T-helper 2 cell (primary cell): ENCODE measurements around the gene PTOV1.
A peak's percentile ranks its signal among the peaks of the same experiment; 100 is the strongest.

ENCODE experiments used
- DNase-seq, 5 experiments: peaks; one replicate each; pipeline versions ENCODE4 v3.0.0 to v3.0.0-alpha.2; 2012 to 2022

Gene PTOV1

GRCh38 chr19:49845414-49845813 is 5.5 kb upstream of the PTOV1 start:
- DNase-seq = no peak

- no peak for DNase-seq
Measured at GRCh38 chr19:49846408-49846807, 4.6 kb upstream of the PTOV1 start.

GRCh38 chr19:49847731-49848696 is 2.9 kb upstream of the PTOV1 start:
- DNase-seq = peak in 1 of 5 experiments; percentile 71

GRCh38 chr19:49848938-49849337 is 2.0 kb upstream of the PTOV1 start:
- DNase-seq = peak in 1 of 5 experiments; percentile 40

- DNase-seq = no peak
Measured at GRCh38 chr19:49849433-49850220, 1.3 kb upstream of the PTOV1 start.

GRCh38 chr19:49850221-49850486 is 805 bp upstream of the PTOV1 start:
- no peak for DNase-seq

- peak in 1 of 5 experiments; percentile 23 for DNase-seq
Measured at GRCh38 chr19:49851456-49852259, 699 bp downstream of the PTOV1 start.

- DNase-seq = no peak
Measured at GRCh38 chr19:49852631-49853126, 1.7 kb downstream of the PTOV1 start.

- DNase-seq = no peak
Measured at GRCh38 chr19:49853852-49854377, 3.0 kb downstream of the PTOV1 start.

- no peak for DNase-seq
Measured at GRCh38 chr19:49854378-49855263, 3.7 kb downstream of the PTOV1 start.

GRCh38 chr19:49855277-49855675 is 4.3 kb downstream of the PTOV1 start:
- DNase-seq = no peak

- no peak for DNase-seq
Measured at GRCh38 chr19:49855676-49856573, 5.0 kb downstream of the PTOV1 start.

- DNase-seq = no peak
Measured at GRCh38 chr19:49856574-49857021, 5.6 kb downstream of the PTOV1 start.

GRCh38 chr19:49857061-49857837 is 6.3 kb downstream of the PTOV1 start:
- DNase-seq = no peak

GRCh38 chr19:49857838-49858087 is 6.8 kb downstream of the PTOV1 start:
- no peak for DNase-seq

- no peak for DNase-seq
Measured at GRCh38 chr19:49858088-49858985, 7.4 kb downstream of the PTOV1 start.

GRCh38 chr19:49859682-49860335 is 8.8 kb downstream of the PTOV1 start:
- DNase-seq = no peak
